ENCODE results near the gene HACD3.

DNA sequence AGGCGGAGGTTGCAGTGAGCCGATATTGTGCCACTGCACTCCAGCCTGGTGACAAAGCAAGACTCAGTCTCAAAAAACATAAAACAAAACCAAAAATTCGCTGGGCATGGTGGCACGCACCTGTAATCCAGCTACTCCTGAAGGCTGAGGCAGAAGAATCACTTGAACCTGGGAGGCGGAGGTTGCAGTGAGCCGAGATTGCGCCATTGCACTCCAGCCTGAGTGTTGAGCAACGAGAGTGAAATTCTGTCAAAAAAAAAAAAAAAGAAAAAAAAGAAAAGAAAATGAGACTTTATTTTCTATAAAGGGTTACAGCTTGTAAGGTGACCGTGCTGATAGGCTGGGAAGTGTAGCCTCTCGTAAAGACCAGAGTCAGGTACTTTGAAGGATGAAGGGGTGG lies 6.0 kb upstream of the HACD3 start:
- TF ChIP-seq, protein P1, sequence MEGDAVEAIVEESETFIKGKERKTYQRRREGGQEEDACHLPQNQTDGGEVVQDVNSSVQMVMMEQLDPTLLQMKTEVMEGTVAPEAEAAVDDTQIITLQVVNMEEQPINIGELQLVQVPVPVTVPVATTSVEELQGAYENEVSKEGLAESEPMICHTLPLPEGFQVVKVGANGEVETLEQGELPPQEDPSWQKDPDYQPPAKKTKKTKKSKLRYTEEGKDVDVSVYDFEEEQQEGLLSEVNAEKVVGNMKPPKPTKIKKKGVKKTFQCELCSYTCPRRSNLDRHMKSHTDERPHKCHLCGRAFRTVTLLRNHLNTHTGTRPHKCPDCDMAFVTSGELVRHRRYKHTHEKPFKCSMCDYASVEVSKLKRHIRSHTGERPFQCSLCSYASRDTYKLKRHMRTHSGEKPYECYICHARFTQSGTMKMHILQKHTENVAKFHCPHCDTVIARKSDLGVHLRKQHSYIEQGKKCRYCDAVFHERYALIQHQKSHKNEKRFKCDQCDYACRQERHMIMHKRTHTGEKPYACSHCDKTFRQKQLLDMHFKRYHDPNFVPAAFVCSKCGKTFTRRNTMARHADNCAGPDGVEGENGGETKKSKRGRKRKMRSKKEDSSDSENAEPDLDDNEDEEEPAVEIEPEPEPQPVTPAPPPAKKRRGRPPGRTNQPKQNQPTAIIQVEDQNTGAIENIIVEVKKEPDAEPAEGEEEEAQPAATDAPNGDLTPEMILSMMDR (IDR thresholded peaks at IDR 0.05) = no peak
- TF ChIP-seq POLR2AphosphoS5 (IDR thresholded peaks at IDR 0.05; ENCODE audit: insufficient read depth in 1 of 2, low read depth in 1 of 2) = no peak
